B cell (primary cell): ENCODE measurements around the gene EIF5. TPM values are rescaled to one million over a fixed set of nuclear protein-coding genes. Genes with fewer than 3 reads are reported as not detected.

Experiments used
- ATAC-seq: fragments of 200-7000 bp; cut with Tn5 transposase; one replicate; pipeline ENCODE4 v1.10.0; 2021; ENCODE audit warnings: low read depth, mild to moderate bottlenecking, moderate number of reproducible peaks, moderate library complexity
- CTCF ChIA-PET: fragments of 350-600 bp; sonication (Branson Sonifier 250); formaldehyde crosslinking; loops from one replicate; lab custom pipeline; 2021; ENCODE audit warnings: antibody characterized with exemption, inconsistent platforms; lab: Charles Lee
- POLR2A ChIA-PET: fragments of 350-600 bp; sonication (Branson Sonifier 250); formaldehyde crosslinking; loops from one replicate; lab custom pipeline; 2021; ENCODE audit warnings: antibody characterized with exemption; lab: Charles Lee
- DNase-seq: peaks from one replicate; pipeline ENCODE4 v3.0.0; 2013
- H2AFZ ChIP-seq: 2 replicates; pipeline ENCODE4 v1.6.1; 2012; ENCODE audit warnings: mild to moderate bottlenecking, low read depth, low read length; ENCODE audit not compliant: insufficient read depth, poor library complexity, severe bottlenecking
- H3K27ac ChIP-seq, 2 donors: 1 replicate in 1 of 2; 2 replicates in 1 of 2; pipeline ENCODE4 v1.5.1; 2012 to 2013; ENCODE audit warnings: low read length in 2 of 2, mild to moderate bottlenecking in 2 of 2, moderate library complexity in 1 of 2
- H3K27me3 ChIP-seq, 4 experiments: fragments of 200-600 bp in 1 of 4; sonication (generic) in 1 of 4; replicated peaks in 1 of 4; 1 replicate in 2 of 4; 2 replicates in 2 of 4; pipeline versions ENCODE4 v1.6.1 to v1.7.0; 2013 to 2016; ENCODE audit warnings: low read length in 3 of 4, mild to moderate bottlenecking in 2 of 4, mixed read lengths in 1 of 4, moderate library complexity in 1 of 4; ENCODE audit not compliant: insufficient read depth in 4 of 4, control insufficient read depth in 3 of 4; ENCODE audit errors: control extremely low read depth in 1 of 4
- H3K36me3 ChIP-seq, 2 experiments: replicated peaks in 1 of 2; 1 replicate in 1 of 2; 2 replicates in 1 of 2; pipeline versions ENCODE4 v1.6.1 to v1.7.1; 2013; ENCODE audit warnings: low read length in 1 of 2; ENCODE audit not compliant: insufficient read depth in 2 of 2, control insufficient read depth in 1 of 2; ENCODE audit errors: control extremely low read depth in 1 of 2, extremely low read depth in 1 of 2
- H3K4me1 ChIP-seq, 2 donors: fragments of 200-600 bp in 1 of 2; sonication (generic) in 1 of 2; 1 replicate in 1 of 2; 2 replicates in 1 of 2; pipeline versions ENCODE4 v1.5.1 to v1.6.1; 2013 to 2017; ENCODE audit warnings: low read length in 2 of 2; ENCODE audit not compliant: control insufficient read depth in 2 of 2, insufficient read depth in 2 of 2
- H3K4me2 ChIP-seq: replicated peaks from 2 replicates; pipeline ENCODE3; 2012; ENCODE audit warnings: mild to moderate bottlenecking, low read depth, low read length; ENCODE audit not compliant: poor library complexity, severe bottlenecking
- H3K4me3 ChIP-seq, 5 experiments: fragments of 200-600 bp in 1 of 5; sonication (generic) in 1 of 5; 1 replicate in 3 of 5; 2 replicates in 2 of 5; pipeline versions ENCODE4 v1.5.1 to v1.7.0; 2011 to 2016; ENCODE audit warnings: low read length in 4 of 5, mild to moderate bottlenecking in 4 of 5, low read depth in 2 of 5, control low read depth in 1 of 5, moderate library complexity in 1 of 5; ENCODE audit not compliant: insufficient read depth in 1 of 5; ENCODE audit errors: control extremely low read depth in 1 of 5, extremely low read depth in 1 of 5
- H3K79me2 ChIP-seq: fragments of 200-600 bp; sonication (generic); one replicate; pipeline ENCODE4 v1.6.0; 2016; ENCODE audit warnings: low read length; ENCODE audit not compliant: control insufficient read depth, insufficient read depth
- H3K9ac ChIP-seq: fragments of 200-600 bp; sonication (generic); 2 replicates; pipeline ENCODE4 v1.6.1; 2017; ENCODE audit warnings: mild to moderate bottlenecking, low read length, moderate library complexity
- H3K9me3 ChIP-seq, 3 donors: one replicate each; pipeline versions ENCODE4 v1.6.1 to v1.7.1; 2013; ENCODE audit warnings: low read length in 2 of 3; ENCODE audit not compliant: control insufficient read depth in 2 of 3, insufficient read depth in 1 of 3; ENCODE audit errors: control extremely low read depth in 1 of 3
- H4K20me1 ChIP-seq: 2 replicates; pipeline ENCODE4 v1.6.0; 2012; ENCODE audit warnings: mild to moderate bottlenecking, low read length; ENCODE audit not compliant: insufficient read depth, control insufficient read depth, poor library complexity, severe bottlenecking
- H3K27ac Mint-ChIP-seq: one replicate; pipeline ENCODE4 v1.8.0; 2021; ENCODE audit warnings: mixed read lengths
- H3K27me3 Mint-ChIP-seq: one replicate; pipeline ENCODE4 v1.8.0; 2021; ENCODE audit warnings: mixed read lengths
- H3K4me1 Mint-ChIP-seq: one replicate; pipeline ENCODE4 v1.8.0; 2021; ENCODE audit warnings: mixed read lengths
- H3K4me3 Mint-ChIP-seq: one replicate; pipeline ENCODE4 v1.8.0; 2021; ENCODE audit warnings: mixed read lengths
- H3K9me3 Mint-ChIP-seq: one replicate; pipeline ENCODE4 v1.8.0; 2022; ENCODE audit warnings: mixed read lengths; ENCODE audit not compliant: insufficient read depth
- CTCF ChIP-seq: fragments of 200-600 bp; IDR thresholded peaks from one replicate; pipeline ENCODE4 v1.8.0; 2022; ENCODE audit warnings: antibody characterized with exemption, mild to moderate bottlenecking
- EZH2 ChIP-seq: IDR thresholded peaks from 2 replicates; pipeline ENCODE4 v1.6.1; 2012; ENCODE audit warnings: borderline replicate concordance, low read depth, mild to moderate bottlenecking, moderate library complexity, low read length; ENCODE audit not compliant: insufficient read depth, poor library complexity, severe bottlenecking
- WGBS: methylation state at CpG from one replicate; pipeline ENCODE4 v1.1.5; 2013; ENCODE audit warnings: missing lambda C conversion rate; ENCODE audit not compliant: insufficient coverage; 5-methylcytosine and 5-hydroxymethylcytosine counted together
- intact Hi-C: fragments of 100-400 bp; cut with micrococcal nuclease; formaldehyde crosslinking; loops from one replicate; pipeline ENCODE4 v1.10.0; 2022
- polyA plus RNA-seq: library from polyadenylated mRNA; depleted of rRNA; stranded (reverse); fragments of >200 nt; gene quantifications from 2 replicates; pipeline ENCODE4 v1.2.3, GENCODE V29; 2012
- total RNA-seq, 2 donors: library from RNA; stranded (reverse); fragments of 120-200 nt in 1 of 2; gene quantifications; 1 replicate in 1 of 2; 2 replicates in 1 of 2; pipeline versions ENCODE4 v1.2.3 to v1.2.4, GENCODE V29; 2013 to 2022

Gene EIF5
- total and polyA plus RNA-seq, 2 donors (not counting 1 experiment from before 2014, with no cell fraction given) = 206 to 314 TPM

- no peaks in the 10 kb centered on the region for H4K20me1 ChIP-seq
- Mint-ChIP-seq H3K4me1 (peaks cover 3% of the 10 kb centered on the region), H3K27me3 (peaks cover 19% of the 10 kb centered on the region), H3K9me3 (no peaks in the 10 kb centered on the region), H3K4me3 (no peak overlapping the region), H3K27ac (no peak overlapping the region)
- TF ChIP-seq EZH2 (no peak), CTCF (no peak)
- H3K4me1 ChIP-seq = peaks cover 0 to 4% of the 10 kb centered on the region in 2 donors
- WGBS = 88% methylated on average over 10 of the region's 10 CpGs
- H3K9ac ChIP-seq = no peak overlapping the region
- H3K4me3 ChIP-seq = no peak overlapping the region
- no peaks in the 10 kb centered on the region for H3K79me2 ChIP-seq
- H3K4me2 ChIP-seq = no peak overlapping the region
- DNase-seq (no peak), ATAC-seq (no peak)
- ChIA-PET CTCF (no interaction called here), POLR2A (no interaction called here)
- no peaks in the 10 kb centered on the region for H3K36me3 ChIP-seq
- intact Hi-C loops = no loop called here
- H3K27me3 ChIP-seq = peaks cover 0 to 4% (median 1%) of the 10 kb centered on the region in 4 experiments
- H3K27ac ChIP-seq = no peak overlapping the region
- no peak overlapping the region for H2AFZ ChIP-seq
- no peaks in the 10 kb centered on the region for H3K9me3 ChIP-seq
Measured at GRCh38 chr14:103317976-103318580, 16.0 kb upstream of the EIF5 start.

GRCh38 chr14:103318750-103319419, 15.2 kb upstream of the EIF5 start:
- Mint-ChIP-seq H3K4me1 (peaks cover 3% of the 10 kb centered on the region), H3K27ac (no peak overlapping the region), H3K27me3 (peaks cover 28% of the 10 kb centered on the region), H3K4me3 (no peak overlapping the region), H3K9me3 (no peaks in the 10 kb centered on the region)
- Histone ChIP-seq H3K4me1 (peaks cover 0 to 4% of the 10 kb centered on the region in 2 donors), H3K4me2 (no peak overlapping the region), H3K27ac (no peak overlapping the region), H3K9me3 (no peaks in the 10 kb centered on the region), H2AFZ (no peak overlapping the region), H4K20me1 (no peaks in the 10 kb centered on the region), H3K27me3 (peaks cover 0 to 4% (median 1%) of the 10 kb centered on the region in 4 experiments), H3K4me3 (no peak overlapping the region), H3K36me3 (no peaks in the 10 kb centered on the region), H3K9ac (no peak overlapping the region), H3K79me2 (no peaks in the 10 kb centered on the region)
- ChIA-PET CTCF (no interaction called here), POLR2A (no interaction called here)
- DNase-seq (no peak), ATAC-seq (no peak)
- WGBS = 84% methylated on average over 4 of the region's 6 CpGs
- TF ChIP-seq CTCF (no peak), EZH2 (no peak)
- intact Hi-C loops = no loop called here
